CD8-positive, alpha-beta memory T cell (primary cell): ENCODE measurements around the gene IDH3A. TPM values are rescaled to one million over a fixed set of nuclear protein-coding genes. Genes with fewer than 3 reads are reported as not detected.
A peak's percentile ranks its signal among the peaks of the same experiment; 100 is the strongest.

ENCODE experiments used
- CTCF ChIA-PET: fragments of 350-600 bp; sonication (Branson Sonifier 250); formaldehyde crosslinking; loops from one replicate; lab custom pipeline; 2021; ENCODE audit warnings: antibody characterized with exemption; lab: Charles Lee
- POLR2A ChIA-PET: fragments of 350-600 bp; sonication (Branson Sonifier 250); formaldehyde crosslinking; loops from one replicate; lab custom pipeline; 2021; ENCODE audit warnings: antibody characterized with exemption; lab: Charles Lee
- DNase-seq, 5 donors: peaks; one replicate each; pipeline versions ENCODE4 v3.0.0 to v3.0.0-alpha.2; 2020 to 2022; ENCODE audit warnings: mixed read lengths in 1 of 5
- H3K27ac ChIP-seq: one replicate; pipeline ENCODE4 v1.7.0; 2013; ENCODE audit warnings: low read depth, mild to moderate bottlenecking, low read length, moderate library complexity
- H3K27me3 ChIP-seq: 2 replicates; pipeline ENCODE4 v1.7.0; 2013; ENCODE audit warnings: low read length, mild to moderate bottlenecking; ENCODE audit not compliant: insufficient read depth, poor library complexity, severe bottlenecking
- H3K36me3 ChIP-seq: 2 replicates; pipeline ENCODE4 v1.7.0; 2013; ENCODE audit warnings: mild to moderate bottlenecking, low read length, moderate library complexity; ENCODE audit not compliant: insufficient read depth
- H3K4me1 ChIP-seq: 2 replicates; pipeline ENCODE4 v1.7.0; 2013; ENCODE audit warnings: mild to moderate bottlenecking, low read length, moderate library complexity; ENCODE audit not compliant: insufficient read depth
- H3K4me3 ChIP-seq: 2 replicates; pipeline ENCODE4 v1.7.0; 2013; ENCODE audit warnings: mild to moderate bottlenecking, low read length
- H3K9me3 ChIP-seq: 2 replicates; pipeline ENCODE4 v1.7.0; 2013; ENCODE audit warnings: mild to moderate bottlenecking, low read length
- H3K27ac Mint-ChIP-seq, 8 donors: one replicate each; pipeline ENCODE4 v1.8.0; 2020 to 2021; ENCODE audit warnings: mixed read lengths in 8 of 8, mild to moderate bottlenecking in 6 of 8, inconsistent platforms in 3 of 8, moderate library complexity in 3 of 8
- H3K27me3 Mint-ChIP-seq, 2 donors: one replicate each; pipeline ENCODE4 v1.8.0; 2020 to 2021; ENCODE audit warnings: mixed read lengths in 2 of 2, mild to moderate bottlenecking in 1 of 2, moderate library complexity in 1 of 2
- H3K36me3 Mint-ChIP-seq, 3 donors: one replicate each; pipeline ENCODE4 v1.8.0; 2020 to 2021; ENCODE audit warnings: mixed read lengths in 3 of 3, inconsistent platforms in 1 of 3, mild to moderate bottlenecking in 1 of 3
- H3K4me1 Mint-ChIP-seq, 3 donors: one replicate each; pipeline ENCODE4 v1.8.0; 2020 to 2021; ENCODE audit warnings: mixed read lengths in 3 of 3, inconsistent platforms in 1 of 3, mild to moderate bottlenecking in 1 of 3
- H3K4me3 Mint-ChIP-seq, 7 donors: one replicate each; pipeline ENCODE4 v1.8.0; 2020 to 2021; ENCODE audit warnings: mixed read lengths in 7 of 7, mild to moderate bottlenecking in 6 of 7, moderate library complexity in 4 of 7, inconsistent platforms in 2 of 7
- H3K9me3 Mint-ChIP-seq, 5 donors: one replicate each; pipeline ENCODE4 v1.8.0; 2020 to 2022; ENCODE audit warnings: mixed read lengths in 5 of 5, mild to moderate bottlenecking in 3 of 5, moderate library complexity in 2 of 5, inconsistent platforms in 1 of 5
- polyA plus RNA-seq: library from polyadenylated mRNA; unstranded; fragments of 300-500 nt; fragmentation: Illumina TruSeq; gene quantifications from one replicate; pipeline ENCODE4 v1.2.3, GENCODE V29; 2021
- total RNA-seq, 2 experiments: library from RNA; stranded (reverse); gene quantifications; one replicate each; pipeline ENCODE4 v1.2.3, GENCODE V29; 2021

IDH3A gene
- total RNA-seq: 100 to 1,000 TPM; 134 to 151 TPM
- polyA plus RNA-seq: 44.3 TPM

GRCh38 chr15:78149068-78149804, at the start of gene IDH3A:
IDH3A (plus strand) TSS chr15:78149362; CDS start chr15:78149404, 42 bp downstream.
- ChIA-PET POLR2A (interaction anchor here (0.7 to 1.5 kb wide), 6 partner anchors 9 to 1217 kb away, joined by 3 to 6 read pairs (median 5); partner anchors contain the start of genes IREB2 and SKIC8), CTCF (interaction anchor here (0.8 to 4.1 kb wide), 6 partner anchors 10 to 91 kb away, joined by 3 to 17 read pairs (median 4); partner anchors contain the start of gene CIB2)
- H3K27ac ChIP-seq: peak within 1 kb of the TSS; percentile 68
- Mint-ChIP-seq H3K36me3 (peaks cover 0 to 16% (median 0%) of the 10 kb centered on the region in 3 donors), H3K27me3 (peaks cover 0 to 3% of the 10 kb centered on the region in 2 donors), H3K4me3 (peak within 1 kb of the TSS; percentile 88 to 98 (median 95)), H3K9me3 (no peaks in the 10 kb centered on the region), H3K27ac (peak within 1 kb of the TSS; percentile 75 to 99 (median 90)), H3K4me1 (peaks cover 35 to 49% (median 44%) of the 10 kb centered on the region in 3 donors)
- no peaks in the 10 kb centered on the region for H3K36me3 ChIP-seq
- peak; percentile 98 to 100 (median 99) for DNase-seq
- peak within 1 kb of the TSS; percentile 74 for H3K4me3 ChIP-seq
- H3K9me3 ChIP-seq: no peaks in the 10 kb centered on the region
- peaks cover 30% of the 10 kb centered on the region for H3K4me1 ChIP-seq
- H3K27me3 ChIP-seq: no peaks in the 10 kb centered on the region

DNA sequence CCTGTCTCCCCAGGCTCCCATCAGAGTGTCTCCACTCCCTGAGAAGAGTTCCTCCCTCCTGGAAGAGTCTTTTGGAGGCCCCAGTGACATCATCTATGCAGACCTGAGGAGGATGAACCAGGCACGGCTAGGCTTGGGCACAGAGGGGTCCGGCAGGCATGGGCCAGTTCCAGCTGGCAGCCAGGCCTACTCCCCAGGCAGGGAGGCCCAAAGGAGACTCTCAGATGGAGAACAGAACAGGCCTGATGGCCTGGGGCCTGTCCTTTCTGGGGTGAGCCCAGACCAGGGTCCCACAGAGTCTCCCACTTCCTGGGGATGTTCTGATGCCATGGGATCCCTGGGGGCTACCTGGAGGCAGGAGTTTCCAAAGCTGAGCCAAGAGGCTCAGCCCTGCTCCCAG, 48.3 kb upstream of the IDH3A start:
- peaks cover 38% of the 10 kb centered on the region for H3K4me1 ChIP-seq
- no peaks in the 10 kb centered on the region for H3K36me3 ChIP-seq
- Mint-ChIP-seq H3K4me1 (peaks cover 36 to 38% (median 37%) of the 10 kb centered on the region in 3 donors), H3K9me3 (no peaks in the 10 kb centered on the region), H3K4me3 (no peak overlapping the region), H3K27me3 (peaks cover 0 to 1% of the 10 kb centered on the region in 2 donors), H3K27ac (peak overlapping the region in 2 of 8 donors; percentile 43 to 77), H3K36me3 (no peaks in the 10 kb centered on the region)
- H3K27me3 ChIP-seq: no peaks in the 10 kb centered on the region
- no peak overlapping the region for H3K4me3 ChIP-seq
- POLR2A ChIA-PET: no interaction called here
- DNase-seq: peak in 1 of 5 donors; percentile 24
- H3K27ac ChIP-seq: no peak overlapping the region
- H3K9me3 ChIP-seq: no peaks in the 10 kb centered on the region
- CTCF ChIA-PET: interaction anchor here (1.0 to 13.3 kb wide), 2 partner anchors 101 to 134 kb away, joined by 4 to 146 read pairs; no protein-coding TSS in a partner anchor

GRCh38 chr15:78101423-78102105, 47.6 kb upstream of the IDH3A start:
- Mint-ChIP-seq H3K27me3 (peaks cover 0 to 1% of the 10 kb centered on the region in 2 donors), H3K27ac (peak overlapping the region in 5 of 8 donors; percentile 26 to 87 (median 74)), H3K9me3 (no peaks in the 10 kb centered on the region), H3K4me1 (peaks cover 43 to 45% (median 44%) of the 10 kb centered on the region in 3 donors), H3K36me3 (no peaks in the 10 kb centered on the region), H3K4me3 (peak overlapping the region in 1 of 7 donors; percentile 44)
- no peaks in the 10 kb centered on the region for H3K36me3 ChIP-seq
- no peaks in the 10 kb centered on the region for H3K27me3 ChIP-seq
- POLR2A ChIA-PET: interaction anchor here (0.6 kb wide), 1 partner anchor 62 kb away, joined by 3 read pairs; no protein-coding TSS in a partner anchor
- H3K27ac ChIP-seq: no peak overlapping the region
- H3K9me3 ChIP-seq: no peaks in the 10 kb centered on the region
- H3K4me1 ChIP-seq: peaks cover 41% of the 10 kb centered on the region
- peak in 1 of 5 donors; percentile 25 for DNase-seq
- H3K4me3 ChIP-seq: no peak overlapping the region
- CTCF ChIA-PET: interaction anchor here (1.0 to 13.3 kb wide), 3 partner anchors 12 to 135 kb away, joined by 4 to 146 read pairs (median 4); no protein-coding TSS in a partner anchor

DNA sequence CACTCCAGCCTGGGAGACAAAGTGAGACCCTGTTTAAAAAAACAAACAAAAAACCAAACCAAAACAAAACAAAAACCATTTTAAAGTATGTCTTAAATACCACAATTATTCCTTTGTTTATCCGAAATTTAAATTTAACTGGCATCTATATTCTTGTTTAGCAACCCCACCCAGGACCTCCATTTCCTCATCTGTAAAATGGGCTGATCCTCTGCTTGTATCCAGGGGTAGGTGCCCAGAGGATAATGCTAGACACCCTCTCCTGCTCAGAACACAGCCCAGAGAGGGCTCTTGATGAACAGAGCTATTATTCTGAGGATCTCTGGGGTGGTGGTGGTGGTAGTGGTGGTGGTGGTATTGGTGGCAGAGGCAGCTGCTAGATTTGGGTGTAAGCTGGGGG, 47.0 kb upstream of the IDH3A start:
- H3K4me1 ChIP-seq: peaks cover 41% of the 10 kb centered on the region
- H3K36me3 Mint-ChIP-seq: no peaks in the 10 kb centered on the region
- DNase-seq: peak in 1 of 5 donors; percentile 8
- no peak overlapping the region for H3K4me3 ChIP-seq
- H3K27me3 ChIP-seq: no peaks in the 10 kb centered on the region
- H3K4me1 Mint-ChIP-seq: peaks cover 45 to 47% (median 46%) of the 10 kb centered on the region in 3 donors
- H3K27ac Mint-ChIP-seq: peak overlapping the region in 6 of 8 donors; percentile 26 to 95 (median 82)
- peaks cover 0 to under 1% of the 10 kb centered on the region in 2 donors for H3K27me3 Mint-ChIP-seq
- H3K4me3 Mint-ChIP-seq: no peak overlapping the region
- no peaks in the 10 kb centered on the region for H3K36me3 ChIP-seq
- no peak overlapping the region for H3K27ac ChIP-seq
- H3K9me3 Mint-ChIP-seq: no peaks in the 10 kb centered on the region
- ChIA-PET POLR2A (interaction anchor here (0.6 kb wide), 1 partner anchor 62 kb away, joined by 3 read pairs; no protein-coding TSS in a partner anchor), CTCF (interaction anchor here (1.4 to 13.3 kb wide), 2 partner anchors 12 to 136 kb away, joined by 4 to 146 read pairs; no protein-coding TSS in a partner anchor)
- no peaks in the 10 kb centered on the region for H3K9me3 ChIP-seq

- Mint-ChIP-seq H3K36me3 (no peaks in the 10 kb centered on the region), H3K4me1 (peaks cover 46 to 51% (median 47%) of the 10 kb centered on the region in 3 donors), H3K9me3 (no peaks in the 10 kb centered on the region), H3K27ac (peak overlapping the region in 7 of 8 donors; percentile 4 to 95 (median 74)), H3K4me3 (peak overlapping the region in 1 of 7 donors; percentile 48), H3K27me3 (peaks cover 0 to 3% of the 10 kb centered on the region in 2 donors)
- Histone ChIP-seq H3K36me3 (no peaks in the 10 kb centered on the region), H3K27ac (peak overlapping the region; percentile 35), H3K4me3 (peak overlapping the region; percentile 4), H3K4me1 (peaks cover 41% of the 10 kb centered on the region), H3K27me3 (no peaks in the 10 kb centered on the region), H3K9me3 (no peaks in the 10 kb centered on the region)
- peak in 1 of 5 donors; percentile 30 for DNase-seq
- CTCF ChIA-PET: interaction anchor here (1.1 to 13.3 kb wide), 3 partner anchors 13 to 136 kb away, joined by 3 to 146 read pairs (median 4); no protein-coding TSS in a partner anchor
- POLR2A ChIA-PET: no interaction called here
Measured at GRCh38 chr15:78102741-78103140, 46.4 kb upstream of the IDH3A start.

DNA sequence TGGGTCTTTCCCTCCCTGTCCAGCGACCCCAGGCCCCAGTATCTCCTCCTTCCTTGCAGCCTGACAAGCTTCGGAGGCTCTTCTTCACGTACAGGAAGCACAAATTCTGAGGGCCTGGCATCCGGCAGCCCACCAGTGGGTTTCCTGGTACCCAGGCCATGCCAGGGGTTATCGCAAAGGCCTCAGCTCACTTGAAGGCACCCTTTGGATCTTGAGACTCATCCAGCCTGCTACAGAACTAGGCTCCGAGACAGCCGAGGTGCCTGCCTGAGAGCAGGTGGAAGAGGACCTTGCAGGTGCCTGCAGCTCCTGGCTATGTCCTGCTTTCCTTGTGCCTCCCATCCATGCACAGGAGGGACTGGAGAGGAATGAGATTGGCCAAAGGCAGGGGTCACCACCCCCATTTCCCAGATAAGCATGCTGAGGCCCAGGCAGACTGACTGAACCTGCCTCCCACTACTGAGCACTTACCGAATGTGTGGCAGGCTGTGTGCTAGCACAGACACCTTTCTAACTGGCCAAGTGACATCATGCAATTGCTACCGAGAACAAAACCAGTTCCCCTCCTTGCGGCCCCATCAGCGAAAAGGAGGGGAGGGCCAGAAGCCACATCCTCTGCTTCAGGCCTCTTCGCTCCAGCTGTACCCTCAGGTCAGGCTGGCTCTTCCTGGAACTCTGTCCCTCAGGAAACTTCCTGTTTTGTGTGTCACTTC, 45.6 kb upstream of the IDH3A start:
- H3K4me3 Mint-ChIP-seq: peak overlapping the region in 6 of 7 donors; percentile 24 to 83 (median 54)
- peak overlapping the region; percentile 86 to 97 (median 90) for H3K27ac Mint-ChIP-seq
- peak; percentile 33 to 82 (median 48) for DNase-seq
- H3K36me3 Mint-ChIP-seq: no peaks in the 10 kb centered on the region
- Histone ChIP-seq H3K27me3 (no peaks in the 10 kb centered on the region), H3K4me1 (peaks cover 46% of the 10 kb centered on the region), H3K9me3 (no peaks in the 10 kb centered on the region), H3K36me3 (no peaks in the 10 kb centered on the region), H3K4me3 (peak overlapping the region; percentile 4), H3K27ac (peak overlapping the region; percentile 39)
- no peaks in the 10 kb centered on the region for H3K9me3 Mint-ChIP-seq
- ChIA-PET CTCF (interaction anchor here (1.0 to 13.3 kb wide), 7 partner anchors 27 to 147 kb away, joined by 3 to 146 read pairs (median 6); no protein-coding TSS in a partner anchor), POLR2A (interaction anchor here (1.1 kb wide), 1 partner anchor 52 kb away, joined by 3 read pairs; no protein-coding TSS in a partner anchor)
- peaks cover 46 to 55% (median 47%) of the 10 kb centered on the region in 3 donors for H3K4me1 Mint-ChIP-seq
- peaks cover 0 to 3% of the 10 kb centered on the region in 2 donors for H3K27me3 Mint-ChIP-seq

- H3K9me3 Mint-ChIP-seq: no peaks in the 10 kb centered on the region
- DNase-seq: no peak
- Histone ChIP-seq H3K4me3 (no peak overlapping the region), H3K27me3 (no peaks in the 10 kb centered on the region), H3K4me1 (peaks cover 46% of the 10 kb centered on the region), H3K36me3 (no peaks in the 10 kb centered on the region), H3K9me3 (no peaks in the 10 kb centered on the region), H3K27ac (no peak overlapping the region)
- CTCF ChIA-PET: interaction anchor here (1.0 to 13.3 kb wide), 6 partner anchors 28 to 147 kb away, joined by 3 to 146 read pairs (median 6); no protein-coding TSS in a partner anchor
- peak overlapping the region in 6 of 7 donors; percentile 24 to 83 (median 54) for H3K4me3 Mint-ChIP-seq
- H3K27ac Mint-ChIP-seq: peak overlapping the region; percentile 86 to 97 (median 90)
- peaks cover 0 to 3% of the 10 kb centered on the region in 2 donors for H3K27me3 Mint-ChIP-seq
- no peaks in the 10 kb centered on the region for H3K36me3 Mint-ChIP-seq
- peaks cover 46 to 59% (median 47%) of the 10 kb centered on the region in 3 donors for H3K4me1 Mint-ChIP-seq
- POLR2A ChIA-PET: interaction anchor here (0.6 to 1.1 kb wide), 2 partner anchors 52 to 120 kb away, joined by 3 to 4 read pairs; no protein-coding TSS in a partner anchor
Measured at GRCh38 chr15:78104119-78104479, 45.1 kb upstream of the IDH3A start.
